HG03060 (cell line): ENCODE results near the gene TMEM52B.

ENCODE experiments used
- ATAC-seq: cut with Tn5 transposase; IDR thresholded peaks from one replicate; pipeline ENCODE4 v1.9.1; 2021; ENCODE audit warnings: low read depth, moderate number of reproducible peaks; ENCODE audit not compliant: unreplicated experiment

Gene TMEM52B

DNA sequence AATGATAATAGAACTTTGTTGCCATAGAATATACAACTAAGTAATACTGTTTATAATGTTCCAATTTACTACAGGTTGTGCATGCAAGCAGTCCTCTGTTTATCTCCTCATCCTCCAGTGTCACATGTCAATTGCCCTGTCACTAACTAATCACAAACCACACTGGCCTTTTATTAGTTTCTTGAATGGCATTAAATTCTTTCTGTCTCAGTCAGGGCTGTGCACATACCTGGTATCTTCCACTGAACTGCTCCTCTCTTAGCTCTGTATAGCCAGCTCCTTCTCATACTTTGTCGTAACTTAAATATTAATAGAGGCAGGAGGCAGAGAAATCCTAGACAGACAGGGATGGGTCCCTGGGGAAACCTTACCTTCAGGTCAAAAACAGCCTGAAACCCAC is 57.9 kb downstream of the TMEM52B start:
- ATAC-seq, result no peak

GRCh38 chr12:10238526-10238925 is 59.7 kb downstream of the TMEM52B start:
- no peak for ATAC-seq

GRCh38 chr12:10241290-10241689 is 62.5 kb downstream of the TMEM52B start:
- no peak for ATAC-seq
